Measurements from ENCODE around the gene CDH2. TPM values are rescaled to one million over a fixed set of nuclear protein-coding genes. Genes with fewer than 3 reads are reported as not detected.

CDH2 gene
- polyA plus RNA-seq, 1 donor from 2014 or later: 199 TPM

GRCh38 chr18:28175150-28175929, 1.6 kb downstream of the CDH2 start:
- Histone ChIP-seq H3K9me3 (ENCODE audit: low read length) (no peaks in the 10 kb centered on the region), H3K9ac (ENCODE audit: low read length) (peak overlapping the region; percentile 93), H3K4me3 (ENCODE audit: low read length) (peak overlapping the region; percentile 92), H3K9me2 (ENCODE audit: insufficient read depth, low read length) (no peaks in the 10 kb centered on the region), H2AFZ (ENCODE audit: low read depth, low read length) (no peak overlapping the region), H3K27ac (ENCODE audit: low read length) (peak overlapping the region; percentile 96), H3F3A (ENCODE audit: insufficient read depth, low read length, poor library complexity, severe bottlenecking) (peaks cover 4% of the 10 kb centered on the region), H3K79me2 (replicated peaks; ENCODE audit: insufficient read depth, low read length) (peaks cover 82% of the 10 kb centered on the region), H3K36me3 (ENCODE audit: insufficient read depth, low read length) (no peaks in the 10 kb centered on the region), H3K4me2 (ENCODE audit: low read length) (peak overlapping the region; percentile 55), H3K27me3 (ENCODE audit: insufficient read depth, low read depth, low read length) (no peaks in the 10 kb centered on the region), H4K20me1 (ENCODE audit: insufficient read depth) (peaks cover 8% of the 10 kb centered on the region)
- TF ChIP-seq REST (IDR thresholded peaks at IDR 0.05; ENCODE audit: borderline replicate concordance) (no peak), SMC3 (conservative IDR thresholded peaks at IDR 0.05; ENCODE audit: poor library complexity) (peak; percentile 22), TAF1 (IDR thresholded peaks at IDR 0.05; ENCODE audit: low read depth) (peak; percentile 35)

GRCh38 chr18:28174181-28174905, 2.6 kb downstream of the CDH2 start:
- no peaks in the 10 kb centered on the region for H3K36me3 ChIP-seq (ENCODE audit: insufficient read depth, low read length)
- H3K9ac ChIP-seq (ENCODE audit: low read length): peak overlapping the region; percentile 93
- peak overlapping the region; percentile 55 for H3K4me2 ChIP-seq (ENCODE audit: low read length)
- H3K9me2 ChIP-seq (ENCODE audit: insufficient read depth, low read length): no peaks in the 10 kb centered on the region
- no peaks in the 10 kb centered on the region for H3K9me3 ChIP-seq (ENCODE audit: low read length)
- H2AFZ ChIP-seq (ENCODE audit: low read depth, low read length): no peak overlapping the region
- peak overlapping the region; percentile 96 for H3K27ac ChIP-seq (ENCODE audit: low read length)
- no peaks in the 10 kb centered on the region for H3K27me3 ChIP-seq (ENCODE audit: insufficient read depth, low read depth, low read length)
- peaks cover 82% of the 10 kb centered on the region for H3K79me2 ChIP-seq (replicated peaks; ENCODE audit: insufficient read depth, low read length)
- peak overlapping the region; percentile 92 for H3K4me3 ChIP-seq (ENCODE audit: low read length)
- peaks cover 4% of the 10 kb centered on the region for H3F3A ChIP-seq (ENCODE audit: insufficient read depth, low read length, poor library complexity, severe bottlenecking)
- peaks cover 8% of the 10 kb centered on the region for H4K20me1 ChIP-seq (ENCODE audit: insufficient read depth)
- TF ChIP-seq RAD21 (conservative IDR thresholded peaks at IDR 0.05): peak; percentile 26
- TF ChIP-seq POLR2AphosphoS5 (IDR thresholded peaks at IDR 0.05): peak; percentile 15
- no peak for TF ChIP-seq CTCF (IDR thresholded peaks at IDR 0.05; ENCODE audit: poor library complexity, severe bottlenecking)
- TF ChIP-seq MXI1 (conservative IDR thresholded peaks at IDR 0.05; ENCODE audit: poor library complexity, severe bottlenecking): peak; percentile 65
- peak; percentile 30 for TF ChIP-seq REST (IDR thresholded peaks at IDR 0.05; ENCODE audit: borderline replicate concordance)
